NOMO-1 treated with DMSO at 0.1 percent for 48 hours (cell line): ENCODE results near the gene WNT2B.

Source experiments
- DNase-seq: peaks from one replicate; lab custom pipeline; 2025; ENCODE audit not compliant: unreplicated experiment; lab: John Stamatoyannopoulos, UW

The WNT2B gene

GRCh38 chr1:112504661-112505399 lies 3.9 kb upstream of the WNT2B start:
- no peak for DNase-seq

GRCh38 chr1:112505400-112505785 lies 3.4 kb upstream of the WNT2B start:
- no peak for DNase-seq

GRCh38 chr1:112505878-112506277 lies 2.9 kb upstream of the WNT2B start:
- no peak for DNase-seq

GRCh38 chr1:112506306-112506705 lies 2.5 kb upstream of the WNT2B start:
- DNase-seq: no peak

- no peak for DNase-seq
Measured at GRCh38 chr1:112506731-112507130, 2.0 kb upstream of the WNT2B start.

GRCh38 chr1:112507336-112507735 lies 1.4 kb upstream of the WNT2B start:
- no peak for DNase-seq

GRCh38 chr1:112507921-112508277 lies 866 bp upstream of the WNT2B start:
- DNase-seq: no peak

- no peak for DNase-seq
Measured at GRCh38 chr1:112509005-112509659, 367 bp downstream of the WNT2B start.

- no peak for DNase-seq
Measured at GRCh38 chr1:112509660-112510178, 954 bp downstream of the WNT2B start.

GRCh38 chr1:112510340-112510739 lies 1.6 kb downstream of the WNT2B start:
- DNase-seq: no peak

GRCh38 chr1:112511897-112512296 lies 3.1 kb downstream of the WNT2B start:
- DNase-seq: no peak

GRCh38 chr1:112513112-112513870 lies 4.5 kb downstream of the WNT2B start:
- no peak for DNase-seq

- no peak for DNase-seq
Measured at GRCh38 chr1:112514901-112515300, 6.1 kb downstream of the WNT2B start.

GRCh38 chr1:112515311-112516009 lies 6.7 kb downstream of the WNT2B start:
- DNase-seq: no peak

- DNase-seq: no peak
Measured at GRCh38 chr1:112516141-112516540, 7.4 kb downstream of the WNT2B start.

GRCh38 chr1:112517231-112517630 lies 8.5 kb downstream of the WNT2B start:
- no peak for DNase-seq

- DNase-seq: no peak
Measured at GRCh38 chr1:112517646-112518045, 8.9 kb downstream of the WNT2B start.

GRCh38 chr1:112518186-112518585 lies 9.4 kb downstream of the WNT2B start:
- DNase-seq: no peak

GRCh38 chr1:112520166-112520565 lies 11.4 kb downstream of the WNT2B start:
- no peak for DNase-seq

- DNase-seq: no peak
Measured at GRCh38 chr1:112522621-112523020, 13.9 kb downstream of the WNT2B start.

GRCh38 chr1:112524251-112524650 lies 15.5 kb downstream of the WNT2B start:
- DNase-seq: no peak
